ENCODE results near the gene C1orf159. TPM values are rescaled to one million over a fixed set of nuclear protein-coding genes. Genes with fewer than 3 reads are reported as not detected.

C1orf159 gene
- total RNA-seq, 1 donor from 2014 or later = 21.3 TPM

DNA sequence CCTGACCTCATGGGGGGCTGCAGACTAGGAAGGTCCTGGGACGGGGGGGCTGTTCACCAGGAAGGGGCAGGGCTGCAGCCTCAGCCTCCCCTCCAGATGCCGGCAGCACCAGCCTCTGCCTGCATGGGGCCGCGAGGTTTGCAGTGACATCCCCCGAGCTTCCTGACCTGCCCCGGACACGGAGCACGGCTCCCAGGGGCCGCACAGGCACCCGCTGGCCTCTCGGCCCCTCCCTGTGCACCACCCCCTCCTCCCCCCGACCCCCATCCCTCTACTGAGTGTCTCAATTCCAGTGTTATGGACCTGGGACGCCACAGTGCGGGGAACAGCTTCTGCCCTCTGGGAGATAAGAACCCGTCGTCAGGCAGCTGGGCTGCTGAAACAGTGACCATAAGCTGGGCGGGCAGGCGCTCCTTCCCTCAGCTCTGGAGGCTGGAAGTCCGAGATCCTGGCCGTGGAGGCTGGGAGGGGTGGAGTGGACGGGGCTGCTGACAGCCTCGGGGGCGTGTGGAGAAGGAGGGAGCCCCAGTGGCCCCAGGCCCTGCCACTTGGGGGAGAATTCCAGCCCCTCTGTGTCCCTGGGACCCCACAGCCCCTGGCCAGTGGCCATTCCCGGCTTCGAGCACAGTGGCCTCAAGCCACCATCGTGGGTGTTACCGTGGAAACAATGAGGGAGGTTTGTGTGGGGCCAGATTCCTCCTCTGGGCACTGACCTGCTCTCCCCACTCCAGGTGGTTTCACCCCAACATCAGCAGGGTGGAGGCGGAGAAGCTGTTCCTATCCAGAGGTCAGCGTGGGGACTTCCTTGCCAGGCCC is 53.3 kb downstream of the C1orf159 start:
- no peak overlapping the region for H3K4me3 Mint-ChIP-seq (ENCODE audit: low read depth)
- no peaks in the 10 kb centered on the region for H3K9me3 Mint-ChIP-seq (ENCODE audit: low read depth)
- peaks cover 49% of the 10 kb centered on the region for H3K27me3 Mint-ChIP-seq
- H3K27ac Mint-ChIP-seq = no peak overlapping the region
- H3K36me3 Mint-ChIP-seq (ENCODE audit: insufficient read depth) = no peaks in the 10 kb centered on the region
- no peak for DNase-seq (ENCODE audit: low spot score, unreplicated experiment)
- no peak for TF ChIP-seq CTCF (IDR thresholded peaks at IDR 0.05; ENCODE audit: unreplicated experiment)
- H3K4me1 Mint-ChIP-seq (ENCODE audit: low read depth) = peaks cover 4% of the 10 kb centered on the region

DNA sequence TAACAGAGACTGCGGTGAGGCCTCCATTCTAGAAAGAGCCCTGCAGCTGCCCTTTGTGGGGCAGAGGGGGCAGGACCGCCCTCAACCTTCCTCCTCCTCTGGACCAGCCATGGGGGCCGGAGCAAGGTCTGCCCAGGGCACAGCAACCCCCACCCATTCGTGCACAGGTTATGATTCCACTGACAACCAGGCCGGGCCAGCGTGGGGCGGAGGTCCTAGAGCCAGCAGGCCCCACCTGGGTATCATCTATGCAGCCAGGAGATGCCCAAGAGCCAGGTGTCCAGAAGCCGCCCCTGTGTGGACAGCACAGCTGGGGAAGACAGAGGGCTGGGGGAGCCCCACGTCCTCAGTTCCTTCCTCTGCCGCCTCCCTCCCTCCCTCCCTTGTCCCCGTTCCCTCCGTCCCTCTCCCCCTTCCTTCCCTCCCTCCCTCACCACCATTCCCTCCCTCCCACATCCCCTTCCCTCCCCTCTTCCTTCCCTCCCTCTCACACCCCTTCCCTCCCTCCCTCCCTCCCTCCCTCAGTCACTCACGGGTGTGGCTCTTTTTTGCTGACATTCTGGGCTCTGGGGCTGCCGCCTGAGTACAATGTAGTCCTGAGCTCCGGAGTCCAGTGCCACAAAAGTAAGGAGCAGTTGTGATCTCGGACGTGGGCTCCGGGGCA is 54.1 kb downstream of the C1orf159 start:
- DNase-seq (ENCODE audit: low spot score, unreplicated experiment) = no peak
- no peak overlapping the region for H3K4me3 Mint-ChIP-seq (ENCODE audit: low read depth)
- H3K9me3 Mint-ChIP-seq (ENCODE audit: low read depth) = no peaks in the 10 kb centered on the region
- no peaks in the 10 kb centered on the region for H3K36me3 Mint-ChIP-seq (ENCODE audit: insufficient read depth)
- no peak overlapping the region for H3K27ac Mint-ChIP-seq
- peaks cover 4% of the 10 kb centered on the region for H3K4me1 Mint-ChIP-seq (ENCODE audit: low read depth)
- H3K27me3 Mint-ChIP-seq = peaks cover 51% of the 10 kb centered on the region
- no peak for TF ChIP-seq CTCF (IDR thresholded peaks at IDR 0.05; ENCODE audit: unreplicated experiment)

- Mint-ChIP-seq H3K9me3 (ENCODE audit: low read depth) (no peaks in the 10 kb centered on the region), H3K27me3 (peaks cover 43% of the 10 kb centered on the region), H3K4me1 (ENCODE audit: low read depth) (peaks cover 4% of the 10 kb centered on the region), H3K36me3 (ENCODE audit: insufficient read depth) (peaks cover 3% of the 10 kb centered on the region), H3K27ac (no peak overlapping the region), H3K4me3 (ENCODE audit: low read depth) (peak overlapping the region; percentile 46)
- DNase-seq (ENCODE audit: low spot score, unreplicated experiment) = no peak
- no peak for TF ChIP-seq CTCF (IDR thresholded peaks at IDR 0.05; ENCODE audit: unreplicated experiment)
Measured at GRCh38 chr1:1060281-1061000, 55.4 kb downstream of the C1orf159 start.

DNA sequence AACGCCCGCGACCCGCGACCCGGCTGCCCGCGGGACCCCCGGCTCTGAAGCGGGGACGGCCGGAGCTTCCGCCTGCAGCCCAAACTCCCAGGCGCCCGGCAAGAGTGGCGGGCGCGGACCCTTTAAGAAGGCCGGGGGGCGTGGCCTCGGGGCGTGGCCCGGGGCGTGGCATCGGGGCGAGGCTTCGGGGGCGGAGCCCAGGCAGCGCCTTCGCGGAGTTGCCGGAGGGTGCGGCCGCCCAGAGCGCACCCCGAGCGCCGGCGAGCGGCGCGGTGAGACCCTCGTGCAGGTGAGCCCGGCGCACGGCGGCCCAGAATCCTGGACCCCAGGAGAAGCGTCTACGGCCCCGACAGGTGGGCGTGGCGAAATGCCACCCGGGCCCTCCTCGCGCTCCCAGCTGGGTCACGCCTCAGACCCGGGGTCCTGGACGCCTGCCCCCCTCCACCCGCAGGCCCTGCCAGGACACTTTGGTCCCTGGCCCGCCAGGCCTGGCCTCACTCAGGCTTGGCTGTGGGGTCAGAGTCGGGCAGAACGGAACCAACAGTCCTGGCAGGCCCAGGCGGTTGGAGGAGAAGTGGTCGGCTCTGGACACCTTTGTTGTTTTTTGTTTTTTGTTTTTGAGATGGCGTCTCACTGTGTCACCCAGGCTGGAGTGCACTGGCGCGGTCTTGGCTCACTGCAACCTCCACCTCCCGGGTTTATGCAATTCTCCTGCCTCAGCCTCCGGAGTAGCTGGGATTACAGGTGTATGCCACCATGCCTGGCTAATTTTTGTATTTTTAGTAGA is 56.2 kb downstream of the C1orf159 start:
- Mint-ChIP-seq H3K9me3 (ENCODE audit: low read depth) (no peaks in the 10 kb centered on the region), H3K27ac (no peak overlapping the region), H3K4me3 (ENCODE audit: low read depth) (peak overlapping the region; percentile 46), H3K27me3 (peaks cover 41% of the 10 kb centered on the region), H3K36me3 (ENCODE audit: insufficient read depth) (peaks cover 3% of the 10 kb centered on the region), H3K4me1 (ENCODE audit: low read depth) (peaks cover 4% of the 10 kb centered on the region)
- peak; percentile 62 for DNase-seq (ENCODE audit: low spot score, unreplicated experiment)
- TF ChIP-seq CTCF (IDR thresholded peaks at IDR 0.05; ENCODE audit: unreplicated experiment) = no peak
